SH-SY5Y (cell line): Measurements from ENCODE around the gene SERPINB6.

Experiments
- GATA2 ChIP-seq: IDR thresholded peaks from 2 replicates; pipeline ENCODE4 v1.6.1; 2011; ENCODE audit warnings: mild to moderate bottlenecking, low read depth, low read length
- GATA3 ChIP-seq: IDR thresholded peaks from 2 replicates; pipeline ENCODE4 v1.6.1; 2011; ENCODE audit warnings: low read depth, mild to moderate bottlenecking, low read length, moderate library complexity

DNA sequence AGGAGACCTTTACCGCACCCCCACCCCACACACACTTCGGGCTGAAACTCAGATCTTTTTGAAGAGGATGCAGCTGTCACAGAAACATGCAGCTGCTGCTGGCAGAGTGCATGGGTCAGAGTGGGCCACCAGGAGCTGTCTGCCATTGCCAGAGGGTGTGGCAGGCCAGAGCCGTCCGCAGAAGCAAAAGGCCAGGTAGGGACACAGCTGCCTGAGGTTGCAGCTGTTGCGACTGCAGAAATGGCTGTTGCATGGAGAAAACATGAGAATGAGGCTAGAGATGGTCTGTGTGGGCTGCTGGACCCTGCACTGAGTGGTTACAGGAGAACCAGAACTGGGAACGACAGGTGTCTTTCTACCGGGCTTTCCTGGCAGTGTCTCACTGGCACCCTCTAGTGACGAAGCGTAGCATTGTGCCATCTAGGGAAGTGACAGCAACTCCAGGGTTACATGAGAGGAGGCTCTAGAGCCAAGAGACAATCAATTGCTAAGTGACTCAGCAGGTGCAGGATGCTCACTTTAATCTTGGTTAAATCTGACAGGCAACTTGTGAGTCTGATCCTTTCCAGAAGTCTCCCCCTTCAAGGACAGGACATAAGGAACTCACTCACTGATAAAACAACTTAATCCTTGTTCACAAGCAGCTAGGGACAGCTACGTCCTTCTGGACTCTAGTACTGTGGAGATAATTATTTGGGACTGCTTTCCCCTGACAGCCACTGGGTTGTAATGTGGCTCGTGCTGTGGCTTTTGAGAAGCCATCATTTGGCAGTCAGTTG, 39.2 kb downstream of the SERPINB6 start:
- TF ChIP-seq GATA2 (no peak), GATA3 (no peak)
